Measurements from ENCODE around the gene CELA3B.
A peak's percentile ranks its signal among the peaks of the same experiment; 100 is the strongest.
"Not testable (repeated sequence)": the region's sequence is repeated elsewhere in the genome, so short reads cannot be mapped to it uniquely, and the experiment has no call there.

The CELA3B gene

DNA sequence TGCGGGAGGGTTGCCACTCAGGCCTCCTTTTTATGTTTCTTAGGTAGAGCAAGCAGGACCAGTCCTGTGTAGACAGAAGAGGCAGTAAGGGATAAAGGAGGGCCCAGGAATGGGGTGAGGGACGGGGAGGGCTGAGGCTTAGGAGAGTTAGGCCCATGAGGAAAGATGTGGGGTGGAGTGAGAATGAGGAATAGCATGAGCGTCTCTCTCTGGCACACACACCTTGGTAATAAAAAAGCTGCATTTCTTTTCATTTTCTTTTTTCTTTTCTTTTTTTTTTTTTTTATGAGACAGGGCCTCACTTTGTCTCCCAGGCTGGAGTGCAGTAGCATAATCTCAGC is 32.1 kb upstream of the CELA3B start:
- no peak for DNase-seq

DNA sequence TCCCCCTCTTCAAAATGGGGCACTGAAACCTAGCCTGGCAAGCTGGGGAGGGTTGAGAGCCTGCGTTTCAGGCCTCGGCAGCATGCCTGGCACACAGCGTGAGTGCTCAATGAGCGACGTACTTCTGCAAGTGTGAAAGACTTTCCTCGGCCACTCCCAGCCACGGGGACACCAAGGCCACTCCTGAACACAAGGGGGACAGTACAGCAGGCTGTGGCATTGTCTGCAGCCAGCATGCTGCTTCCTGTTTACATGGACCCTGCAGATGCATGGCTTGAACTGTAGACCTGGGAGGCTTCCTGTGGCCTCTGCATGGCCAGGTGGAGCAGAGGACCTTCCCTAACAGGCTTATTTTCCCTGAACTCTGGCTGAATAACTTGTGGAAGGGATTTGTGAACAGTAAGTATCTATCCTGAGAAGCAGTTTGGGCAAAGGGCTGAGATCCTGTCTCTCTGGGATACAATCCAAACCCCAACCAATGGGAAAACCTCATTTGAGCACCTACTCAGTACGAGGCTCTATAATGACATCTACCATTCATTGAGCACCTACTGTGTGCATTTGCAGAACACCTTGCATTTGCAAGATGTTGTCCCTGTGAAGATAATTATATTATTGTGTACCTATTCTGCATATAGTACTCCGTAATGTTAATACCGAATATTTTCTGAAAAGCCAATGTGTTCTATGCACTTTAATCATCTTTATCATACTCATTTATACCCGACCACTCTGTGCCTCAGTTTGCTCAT is 29.8 kb upstream of the CELA3B start:
- peak in 1 of 2 donors; percentile 17 for DNase-seq

DNA sequence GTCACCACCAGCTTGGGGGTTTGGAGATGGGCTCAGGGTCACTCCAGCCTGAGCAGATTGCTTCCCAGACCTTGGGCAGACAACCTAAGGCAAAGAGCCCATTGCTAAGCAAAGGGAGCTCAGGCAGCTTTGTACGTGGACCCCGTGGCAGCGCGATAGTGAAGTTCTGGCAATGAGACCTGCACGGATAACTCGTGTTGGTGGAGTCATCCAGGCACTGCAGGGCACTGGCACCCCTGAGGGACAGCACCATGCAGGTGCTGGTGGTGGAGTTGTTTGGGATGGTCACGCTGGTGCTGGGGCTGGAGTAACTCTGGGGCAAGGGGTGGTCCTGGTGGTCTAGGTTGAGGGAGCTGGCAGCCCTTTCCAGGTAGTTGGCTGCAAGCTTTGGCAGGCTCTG is 26.1 kb upstream of the CELA3B start:
- no peak for DNase-seq

DNA sequence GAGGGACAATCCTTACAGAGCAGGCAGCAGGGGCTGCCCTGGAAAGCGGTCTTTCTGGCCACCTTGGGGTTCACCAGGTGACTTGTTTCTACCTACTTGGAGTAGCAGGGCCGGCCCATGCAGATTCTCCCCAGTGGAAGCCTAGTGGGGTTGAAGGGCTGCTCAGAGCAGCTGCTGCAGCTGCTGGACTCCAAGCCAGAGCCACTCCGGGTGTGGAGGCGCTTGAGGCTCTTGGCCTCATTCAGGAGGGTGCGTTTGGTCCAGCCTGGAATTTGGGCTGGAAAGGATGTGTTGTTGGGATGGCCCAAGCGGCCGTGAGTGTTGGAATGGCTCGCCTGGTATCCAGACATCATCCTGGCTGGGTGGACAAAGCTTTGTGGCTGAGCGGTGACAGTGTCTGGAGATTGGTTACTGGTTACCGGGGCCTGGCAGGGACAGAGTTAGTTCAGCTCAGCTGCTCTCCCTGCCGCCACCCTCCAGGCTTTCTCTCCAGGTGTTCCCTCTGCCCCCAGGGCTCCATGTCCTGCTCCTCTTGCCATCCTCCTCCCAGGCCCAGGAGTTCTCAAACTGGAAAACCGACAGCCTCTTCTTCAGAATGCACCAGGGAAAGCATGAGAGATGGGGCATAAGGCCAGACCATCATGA is 25.5 kb upstream of the CELA3B start:
- DNase-seq: no peak

DNA sequence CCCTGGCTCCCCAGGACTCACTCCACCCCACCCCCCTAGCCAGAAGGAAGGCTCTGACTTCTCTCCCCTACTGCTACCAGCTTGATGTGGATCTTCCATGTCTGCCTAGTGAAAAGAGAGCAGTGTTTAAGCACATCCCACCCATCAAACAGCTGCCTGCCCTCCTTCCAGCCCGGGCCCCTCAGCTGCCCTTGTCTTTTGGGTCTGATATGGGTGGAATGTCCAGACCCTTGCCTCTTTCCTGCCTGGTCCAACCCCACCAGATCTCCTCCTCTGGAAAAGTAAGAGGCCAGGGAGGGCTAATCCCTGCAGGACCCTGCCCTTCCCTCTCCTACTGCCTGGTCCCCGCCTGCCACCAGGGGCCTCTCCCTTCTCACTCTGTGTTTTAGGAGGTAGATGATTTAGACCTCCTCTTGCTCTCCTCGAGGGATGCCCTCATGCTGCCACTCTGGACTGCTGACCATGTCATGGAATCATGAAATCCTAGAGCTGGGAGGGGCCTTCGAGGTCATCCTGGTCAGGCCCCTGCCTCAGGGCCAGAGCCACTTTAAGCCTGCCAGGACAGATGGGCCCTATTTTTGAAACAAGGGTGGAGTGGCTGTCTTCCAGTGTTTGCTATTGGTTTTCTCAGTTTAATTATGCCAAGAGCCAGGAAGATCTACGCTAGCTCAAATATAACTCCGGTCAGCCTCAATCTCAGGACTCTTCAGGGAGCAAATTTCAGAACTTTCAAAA is 23.9 kb upstream of the CELA3B start:
- DNase-seq: no peak

DNA sequence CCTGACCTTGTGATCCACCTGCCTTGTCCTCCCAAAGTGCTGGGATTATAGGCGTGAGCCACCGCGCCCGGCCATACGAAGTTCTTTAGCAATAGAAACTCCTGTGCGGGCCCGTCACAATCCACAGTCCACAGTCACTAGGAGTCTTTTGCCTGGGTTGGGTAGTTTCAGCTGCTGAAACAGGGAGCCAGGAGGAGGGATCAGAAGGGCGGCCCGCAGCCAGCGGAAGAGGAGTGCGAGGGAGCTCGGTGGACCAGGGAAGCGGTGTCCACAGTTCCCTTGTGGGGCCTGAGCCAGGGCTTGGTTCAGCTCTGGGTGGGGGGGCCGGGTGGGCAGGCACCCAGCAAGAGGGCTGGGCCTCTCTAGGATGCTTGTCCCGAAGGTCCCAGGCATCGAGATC is 21.8 kb upstream of the CELA3B start:
- no peak for DNase-seq

DNA sequence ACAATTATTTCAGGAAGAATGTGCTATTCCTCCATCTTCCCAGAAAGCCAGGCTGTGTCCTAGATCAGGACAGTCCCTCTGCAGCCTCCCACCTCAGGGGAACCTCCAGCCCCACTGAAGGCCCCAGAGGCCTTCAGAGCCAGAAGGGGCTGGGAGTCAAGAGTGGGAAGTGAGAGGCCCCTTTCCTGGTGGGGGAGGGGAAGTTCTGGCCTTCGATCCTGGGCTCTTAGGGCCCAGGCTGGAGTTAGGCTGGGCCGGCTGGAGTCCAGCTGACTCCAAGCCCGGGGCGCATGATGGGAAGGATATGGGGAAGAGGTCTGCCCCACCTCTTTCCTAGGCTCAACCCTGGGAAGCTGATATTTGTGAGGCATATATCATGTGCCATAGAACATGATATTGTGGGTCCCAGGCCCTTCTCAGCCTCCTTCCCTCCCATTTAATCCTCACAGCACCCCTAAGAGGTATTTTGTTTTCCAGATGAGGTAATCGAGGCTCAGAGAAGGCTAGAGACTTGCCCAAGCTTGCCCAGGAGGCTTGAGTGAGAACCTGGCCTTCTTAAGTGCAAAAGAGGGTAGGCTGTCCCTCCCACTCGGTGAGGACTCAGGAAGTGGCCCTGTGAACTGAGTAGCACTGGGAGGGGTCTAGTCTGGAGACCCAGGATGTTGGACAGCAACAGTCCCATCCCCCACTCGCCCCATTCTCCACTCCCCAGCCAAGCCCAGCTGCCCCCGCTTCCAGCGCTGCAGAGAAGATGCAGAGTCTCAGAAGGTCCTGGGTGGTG is 21.1 kb upstream of the CELA3B start:
- DNase-seq: no peak

DNA sequence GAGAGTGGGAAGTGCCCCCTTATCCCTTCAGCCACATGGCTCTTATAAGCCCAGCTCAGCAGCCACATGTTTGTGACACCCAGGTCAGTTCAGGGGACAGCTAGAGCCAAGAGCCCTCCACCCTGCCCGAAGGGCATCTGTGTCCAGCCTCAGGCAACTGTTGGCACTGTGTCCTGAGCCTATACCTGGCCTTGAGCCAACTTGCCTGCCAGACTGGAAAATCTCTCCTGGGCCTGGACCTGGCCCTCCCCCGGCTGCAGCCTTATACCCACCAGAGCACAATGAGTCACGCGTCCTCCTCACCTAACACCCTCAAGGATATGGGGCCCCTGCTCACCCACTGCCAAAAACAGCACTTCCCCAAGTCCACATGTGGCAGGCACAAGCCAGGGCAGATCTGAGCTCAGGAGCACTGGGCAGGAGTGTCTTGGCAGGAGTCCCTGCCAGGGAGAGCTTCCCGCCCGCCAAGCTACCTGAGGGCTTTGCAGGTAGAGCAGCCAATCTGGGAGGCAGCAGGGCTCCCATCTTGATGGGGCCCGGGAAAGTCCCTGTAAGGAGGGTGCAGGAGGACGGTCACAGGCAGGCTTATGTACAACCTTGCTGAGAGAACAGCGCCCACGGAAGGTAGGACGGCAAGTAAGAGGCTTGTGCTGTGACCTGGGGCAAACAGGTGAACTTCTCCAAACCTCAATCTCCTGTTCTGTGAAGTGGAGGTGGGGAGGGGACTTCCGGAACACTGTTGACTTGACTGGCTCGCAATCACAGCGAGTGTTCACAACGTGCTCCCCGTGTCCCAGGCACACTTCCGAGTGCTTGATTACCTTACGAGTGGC is 19.9 kb upstream of the CELA3B start:
- no peak for DNase-seq

DNA sequence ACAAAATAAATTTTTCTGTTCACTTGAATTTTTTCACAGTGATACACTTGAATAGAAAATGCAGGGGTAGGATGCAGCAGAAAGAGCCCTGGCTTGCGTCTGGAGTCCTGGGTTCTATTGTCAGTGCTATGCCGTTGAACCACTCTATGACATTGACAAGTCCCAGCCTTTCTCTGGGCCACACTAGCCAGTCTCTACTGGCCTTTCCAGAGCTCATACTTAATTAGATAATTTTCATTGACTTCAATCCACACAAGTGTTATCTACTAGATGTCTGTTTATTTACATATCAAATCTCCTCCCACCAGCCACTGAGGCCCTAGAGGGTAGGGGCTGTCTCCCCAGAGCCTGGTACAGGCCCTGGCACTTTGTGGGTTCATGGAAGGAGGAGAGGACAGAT is 15.5 kb upstream of the CELA3B start:
- no peak for DNase-seq

DNA sequence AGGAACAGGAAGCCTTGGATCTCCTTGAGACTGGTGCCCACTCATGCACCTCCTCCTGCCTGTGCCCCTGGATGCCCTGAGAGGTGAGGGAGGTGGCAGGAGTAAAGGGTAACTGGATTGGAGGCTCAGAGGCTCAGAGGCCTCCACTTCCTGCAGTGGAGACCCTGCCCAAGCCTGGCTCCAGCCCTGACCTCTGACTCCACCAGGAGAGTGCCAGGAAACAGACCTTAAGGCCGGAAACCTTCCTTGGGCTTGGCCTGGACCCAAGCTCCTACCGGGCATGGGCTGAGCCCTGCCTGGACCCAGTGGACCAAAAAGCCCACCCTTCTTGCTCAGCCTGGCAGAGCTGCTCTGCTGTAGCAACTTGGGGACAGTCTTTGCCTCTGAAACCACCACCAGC is 15.0 kb upstream of the CELA3B start:
- no peak for DNase-seq

DNA sequence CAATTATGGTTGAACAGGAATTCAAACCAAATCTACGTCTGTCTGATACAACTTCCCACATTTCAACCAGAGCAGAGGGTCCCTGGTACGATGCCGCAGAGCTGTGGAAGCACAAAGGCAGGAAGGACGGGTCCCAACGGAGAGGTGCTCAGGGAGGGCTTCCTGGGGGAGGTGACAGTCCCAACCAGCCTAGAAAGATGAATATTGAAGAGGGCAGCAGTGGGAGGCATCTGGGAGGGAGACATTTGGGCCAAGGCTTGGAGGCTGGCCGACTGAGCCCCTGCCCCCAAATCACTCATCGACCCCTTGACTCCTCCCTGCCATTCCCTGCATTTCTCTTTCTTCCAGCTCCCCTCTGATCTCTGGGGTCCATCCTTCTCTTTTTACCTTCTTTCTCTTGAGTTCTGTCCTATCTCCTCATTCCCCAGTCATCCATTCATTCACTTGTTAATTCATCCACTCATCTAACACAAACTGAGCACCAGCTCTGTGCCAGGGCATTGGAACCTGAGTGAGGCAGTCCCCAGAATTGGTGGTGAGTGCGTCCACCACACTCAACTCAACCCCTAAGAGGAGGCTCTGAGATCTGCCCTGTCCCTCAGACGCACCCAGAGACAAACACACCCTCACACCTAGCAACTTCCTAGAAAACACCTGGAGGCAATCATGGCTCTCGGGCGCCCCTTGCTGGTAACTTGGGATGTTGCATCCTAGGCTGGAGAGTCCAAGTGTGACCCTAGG is 13.2 kb upstream of the CELA3B start:
- DNase-seq: peak; percentile 75 to 84

DNA sequence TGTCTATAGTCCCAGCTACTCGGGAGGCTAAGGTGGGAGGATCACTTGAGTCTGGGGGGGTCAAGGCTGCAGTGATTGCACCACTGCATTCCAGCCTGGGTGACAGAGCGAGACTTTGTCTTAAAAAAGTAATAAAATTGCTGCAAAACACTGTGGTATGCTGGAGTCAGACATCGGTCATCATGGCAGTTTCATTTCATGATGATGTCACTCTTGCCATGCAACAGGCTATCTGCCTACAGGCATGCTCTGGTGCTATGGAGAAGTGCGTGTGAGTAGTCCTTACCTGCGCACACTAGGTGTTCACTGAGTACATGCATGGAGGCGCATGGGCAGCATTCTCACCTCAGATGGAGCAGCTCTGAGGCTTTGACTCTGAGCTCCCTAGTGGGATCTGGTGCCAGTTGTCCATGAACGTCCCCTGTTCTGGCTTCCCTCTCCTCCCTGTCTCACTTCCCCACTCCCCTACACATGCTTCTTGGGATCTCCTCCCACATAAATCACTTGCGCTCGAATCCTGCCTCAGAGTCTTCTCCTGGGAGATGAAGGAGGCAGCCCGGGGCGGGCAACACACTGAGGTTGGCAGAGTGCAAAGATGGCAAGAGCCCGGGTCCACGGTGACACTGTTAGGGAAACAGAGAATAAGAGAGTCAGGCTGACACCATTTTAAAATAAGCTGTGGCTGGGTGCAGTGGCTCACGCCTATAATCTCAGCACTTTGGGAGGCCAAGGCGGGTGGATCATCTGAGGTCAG is 10.4 kb upstream of the CELA3B start:
- DNase-seq: peak; percentile 17 to 62

DNA sequence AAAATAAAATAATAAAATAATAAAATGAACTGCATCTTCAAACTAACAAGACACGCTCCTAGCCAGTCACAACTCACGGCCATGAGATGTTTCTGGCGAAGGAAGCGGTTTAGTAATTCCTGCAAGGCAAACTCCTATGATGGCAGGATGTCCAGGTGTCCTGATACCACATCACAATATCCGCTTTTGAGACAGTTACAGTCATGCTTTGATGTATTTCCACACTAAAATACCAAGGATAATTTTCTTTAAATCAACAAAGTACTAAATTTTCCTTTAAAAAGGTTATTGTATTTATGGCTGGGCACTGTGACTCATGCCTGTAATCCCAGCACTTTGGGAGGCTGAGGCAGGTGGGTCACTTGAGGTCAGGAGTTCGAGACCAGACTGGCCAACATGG is 9.6 kb upstream of the CELA3B start:
- not testable (repeated sequence) for DNase-seq

DNA sequence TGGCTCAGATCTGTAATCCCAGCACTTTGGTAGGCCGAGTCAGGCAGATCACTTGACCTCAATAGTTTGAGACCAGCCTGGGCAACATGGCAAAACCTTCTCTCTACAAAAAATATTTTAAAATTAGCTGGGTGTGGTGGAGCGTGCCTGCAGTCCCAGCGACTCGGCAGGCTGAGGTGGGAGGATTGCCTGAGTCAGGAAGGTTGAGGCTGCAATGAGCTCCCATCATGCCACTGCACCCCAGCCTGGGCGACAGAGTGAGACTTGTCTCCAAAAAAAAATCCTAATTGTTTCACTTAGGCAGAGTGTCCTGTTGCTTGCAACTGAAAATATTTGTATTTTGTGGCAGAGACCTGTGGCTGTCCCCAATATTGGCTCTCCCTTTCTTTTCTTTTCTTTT is 7.8 kb upstream of the CELA3B start:
- DNase-seq: not testable (repeated sequence)

DNA sequence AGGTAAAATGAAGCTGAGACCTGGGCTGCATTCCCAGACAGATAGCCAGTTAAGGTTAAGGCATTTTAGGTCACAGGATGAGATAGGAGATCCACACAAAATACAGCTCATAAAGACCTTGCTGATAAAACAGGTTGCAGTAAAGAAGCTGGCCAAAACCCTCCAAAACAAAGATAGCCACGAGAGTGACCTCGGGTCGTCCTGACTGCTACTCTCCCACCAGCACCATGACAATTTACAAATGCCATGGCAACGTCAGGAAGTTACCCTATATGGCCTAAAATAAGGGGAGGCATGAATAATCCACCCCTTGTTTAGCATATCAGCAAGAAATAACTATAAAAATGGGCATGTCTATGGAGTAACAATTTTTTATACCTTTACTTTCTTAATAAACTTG is 6.3 kb upstream of the CELA3B start:
- not testable (repeated sequence) for DNase-seq

DNA sequence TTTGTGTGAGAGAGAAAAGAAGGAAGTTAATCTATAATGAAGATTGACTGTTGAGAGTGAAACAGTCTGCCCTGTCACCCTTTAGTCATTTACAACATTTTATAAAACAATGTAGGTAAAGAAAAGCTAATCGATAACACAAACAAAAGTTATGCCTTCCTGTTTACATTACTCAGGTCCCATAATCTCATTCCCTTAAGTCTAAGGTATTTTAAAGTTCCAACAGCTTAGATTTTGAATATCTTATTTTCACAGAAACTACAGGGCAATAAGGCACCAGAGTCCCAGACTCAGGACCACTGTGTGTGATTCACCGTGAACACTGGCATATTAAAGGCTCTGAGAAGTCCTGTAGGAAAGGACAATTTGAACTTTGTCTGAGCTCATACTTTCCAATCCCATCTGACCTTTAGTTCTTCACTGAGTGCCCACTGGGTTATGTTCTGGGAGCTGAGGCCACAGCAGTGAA is 3.8 kb upstream of the CELA3B start:
- DNase-seq: not testable (repeated sequence)

DNA sequence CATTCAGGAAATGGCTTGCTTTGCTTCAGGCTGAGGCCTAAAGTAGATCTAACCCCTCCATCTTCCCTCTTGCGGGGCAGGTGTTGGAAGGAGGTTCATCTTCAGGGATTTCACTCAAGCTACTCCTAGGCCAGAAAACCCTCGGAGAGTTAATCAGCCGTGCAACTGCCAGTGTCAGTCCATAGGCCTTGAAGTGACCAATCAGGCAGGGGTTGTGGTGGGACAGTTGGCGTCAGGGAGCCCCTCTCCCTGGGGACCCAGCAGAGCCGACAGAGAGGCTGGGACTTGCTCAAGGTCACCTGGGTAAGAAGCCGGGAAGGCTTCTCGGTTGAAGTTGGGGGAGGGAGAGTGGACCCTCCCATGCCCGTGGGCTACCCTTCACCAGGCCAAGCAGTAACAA is 2.9 kb upstream of the CELA3B start:
- not testable (repeated sequence) for DNase-seq

DNA sequence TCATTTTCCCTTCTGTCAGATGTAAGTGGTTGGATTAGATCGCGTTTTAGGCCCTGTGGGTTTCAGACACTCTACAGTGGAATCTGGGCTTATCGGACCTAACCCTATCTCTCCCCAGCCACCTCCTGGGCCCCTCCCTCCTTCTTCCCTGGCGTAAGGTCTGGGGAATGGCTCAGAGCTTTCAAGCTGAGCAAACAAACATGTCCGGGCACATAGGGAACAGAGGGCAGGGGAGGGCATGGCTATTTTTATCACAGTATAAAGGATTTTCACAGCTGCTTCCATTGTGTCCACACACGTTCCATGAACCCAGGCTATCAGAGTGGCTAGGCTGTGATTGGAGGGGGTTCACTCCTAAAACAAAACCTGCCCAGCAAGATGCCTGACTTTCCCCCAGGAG is 2.1 kb upstream of the CELA3B start:
- not testable (repeated sequence) for DNase-seq

DNA sequence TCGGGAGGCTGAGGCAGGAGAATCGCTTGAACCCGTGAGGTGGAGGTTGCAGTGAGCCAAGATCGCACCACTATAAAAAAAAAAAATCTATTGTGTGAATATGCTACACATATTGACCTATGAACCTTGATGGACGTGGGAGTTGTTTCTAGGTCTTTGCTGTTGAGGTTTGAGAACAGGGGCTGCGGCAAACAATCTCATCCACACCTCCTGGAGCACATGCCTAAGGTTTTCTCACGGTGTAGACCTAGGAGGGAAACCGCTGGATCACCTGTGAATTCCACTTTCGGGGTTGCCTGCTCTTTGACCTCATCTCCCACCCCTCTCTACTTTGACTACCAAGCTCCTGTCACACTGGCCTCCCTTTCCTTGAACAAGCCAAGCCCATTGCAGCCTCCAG is 1.5 kb upstream of the CELA3B start:
- not testable (repeated sequence) for DNase-seq

DNA sequence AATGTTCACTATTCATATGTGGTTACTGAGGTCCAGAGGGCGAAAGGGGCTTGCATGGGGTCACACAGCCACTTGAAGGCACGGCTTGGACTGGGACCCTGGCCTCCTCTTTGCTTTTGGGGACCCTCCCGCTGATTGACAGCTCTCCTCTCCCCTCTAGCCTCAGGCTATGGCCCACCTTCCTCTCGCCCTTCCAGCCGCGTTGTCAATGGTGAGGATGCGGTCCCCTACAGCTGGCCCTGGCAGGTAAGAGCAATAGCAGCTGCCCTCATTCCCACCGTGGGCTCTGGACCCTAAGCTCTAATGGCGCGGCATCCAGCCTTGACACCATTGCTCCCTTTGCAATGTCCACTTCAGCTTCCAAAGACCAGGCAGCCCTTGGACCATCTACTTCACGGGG is 1.4 kb downstream of the CELA3B start:
- not testable (repeated sequence) for DNase-seq
